Measurements from ENCODE around the gene GOLGA2. TPM values are rescaled to one million over a fixed set of nuclear protein-coding genes. Genes with fewer than 3 reads are reported as not detected.

Gene GOLGA2
- total and polyA plus RNA-seq, 2 of the 13 experiments (the other 11 are each of a cell fraction or from before 2014, with no cell fraction given) = 45.3 to 45.8 TPM

- TF ChIP-seq ZNF770 (CRISPR knock-in tag; IDR thresholded peaks at IDR 0.05) (no peak; the same call in 1 of the 2 replicates), KDM5A (IDR thresholded peaks at IDR 0.05; ENCODE audit: borderline replicate concordance, low read length) (peak; percentile 98), ZNF580 (CRISPR knock-in tag; IDR thresholded peaks at IDR 0.05; ENCODE audit: borderline replicate concordance, low read depth) (peak; percentile 73), GFI1 (CRISPR knock-in tag; IDR thresholded peaks at IDR 0.05; ENCODE audit: borderline replicate concordance) (peak; percentile 61; the same call in 1 of the 2 replicates), ZNF367 (CRISPR knock-in tag; IDR thresholded peaks at IDR 0.05; ENCODE audit: borderline replicate concordance) (no peak; the same call in 1 of the 2 replicates), HDAC1 (CRISPR knock-in tag; IDR thresholded peaks at IDR 0.05) (peak; percentile 89), IKZF4 (CRISPR knock-in tag; IDR thresholded peaks at IDR 0.05; ENCODE audit: borderline replicate concordance, low read depth, not compliant biosample characterization) (peak; percentile 30), KLF11 (CRISPR knock-in tag; IDR thresholded peaks at IDR 0.05) (no peak), ZNF136 (CRISPR knock-in tag; IDR thresholded peaks at IDR 0.05; ENCODE audit: low read depth) (0 out of 2 replicates have a peak, but pooled peaks have one; percentile 60), SP1 (IDR thresholded peaks at IDR 0.05) (no peak), SP1 (CRISPR knock-in tag; IDR thresholded peaks at IDR 0.05) (peak; percentile 90), MXD1 (CRISPR knock-in tag; IDR thresholded peaks at IDR 0.05) (peak; percentile 91; the same call in 1 of the 2 replicates), PLSCR1 (CRISPR knock-in tag; IDR thresholded peaks at IDR 0.05; ENCODE audit: borderline replicate concordance) (no peak), ZNF333 (CRISPR knock-in tag; IDR thresholded peaks at IDR 0.05; ENCODE audit: borderline replicate concordance) (peak; percentile 77), SP4 (CRISPR knock-in tag; IDR thresholded peaks at IDR 0.05) (peak; percentile 85), RNF219 (CRISPR knock-in tag; IDR thresholded peaks at IDR 0.05) (peak; percentile 94; the same call in 1 of the 2 replicates), ZNF597 (CRISPR knock-in tag; IDR thresholded peaks at IDR 0.05) (no peak), ZNF670 (CRISPR knock-in tag; IDR thresholded peaks at IDR 0.05; ENCODE audit: borderline replicate concordance) (no peak; the same call in 1 of the 2 replicates)
These were observed 46.8 kb upstream of the GOLGA2 start, which contains the start of the genes COQ4 and TRUB2 (continued) for GRCh38 chr9:128322404-128323211.

All from HepG2 (cell line).